Small intestine (tissue), 7 donors: ENCODE results near the gene CNNM1. TPM values are rescaled to one million over a fixed set of nuclear protein-coding genes. Genes with fewer than 3 reads are reported as not detected.

Experiments used
- DNase-seq, 2 donors: peaks; one replicate each; pipeline versions ENCODE4 v3.0.0 to v3.0.0-alpha.2; 2013
- FAIRE-seq: peaks from 2 replicates; lab custom pipeline; 2012; peaks lifted over from hg19 to GRCh38; lab: Jason Lieb, UNC
- H3K27ac ChIP-seq, 3 donors: one replicate each; pipeline ENCODE4 v1.5.1; 2013; ENCODE audit warnings: low read length in 2 of 3, mild to moderate bottlenecking in 2 of 3, control low read depth in 1 of 3, inconsistent platforms in 1 of 3, low read depth in 1 of 3, moderate library complexity in 1 of 3
- H3K27me3 ChIP-seq, 3 donors: one replicate each; pipeline ENCODE4 v1.6.1; 2013; ENCODE audit warnings: low read length in 3 of 3, inconsistent platforms in 1 of 3; ENCODE audit not compliant: control insufficient read depth in 3 of 3, insufficient read depth in 3 of 3
- H3K36me3 ChIP-seq, 3 donors: one replicate each; pipeline ENCODE4 v1.6.1; 2013; ENCODE audit warnings: low read length in 3 of 3, inconsistent platforms in 1 of 3, low read depth in 1 of 3, mild to moderate bottlenecking in 1 of 3, moderate library complexity in 1 of 3; ENCODE audit not compliant: control insufficient read depth in 3 of 3, insufficient read depth in 2 of 3
- H3K4me1 ChIP-seq, 3 donors: one replicate each; pipeline ENCODE4 v1.6.1; 2013; ENCODE audit warnings: low read length in 2 of 3, inconsistent platforms in 1 of 3, low read depth in 1 of 3, mild to moderate bottlenecking in 1 of 3, moderate library complexity in 1 of 3; ENCODE audit not compliant: control insufficient read depth in 3 of 3, insufficient read depth in 2 of 3
- H3K4me3 ChIP-seq, 3 donors: one replicate each; pipeline ENCODE4 v1.5.1; 2013; ENCODE audit warnings: low read length in 3 of 3, control low read depth in 1 of 3, inconsistent platforms in 1 of 3, low read depth in 1 of 3, mild to moderate bottlenecking in 1 of 3, moderate library complexity in 1 of 3
- H3K9me3 ChIP-seq, 2 donors: one replicate each; pipeline ENCODE4 v1.6.1; 2013; ENCODE audit warnings: low read depth in 1 of 2, low read length in 1 of 2; ENCODE audit not compliant: control insufficient read depth in 2 of 2, insufficient read depth in 1 of 2
- WGBS, 3 donors: extraction: QIAGEN DNeasy Blood & Tissue Kit; methylation state at CpG; one replicate each; pipeline ENCODE4 v1.1.7; 2013; 5-methylcytosine and 5-hydroxymethylcytosine counted together
- polyA plus RNA-seq, 4 donors: library from polyadenylated mRNA; stranded (reverse) in 3 of 4; unstranded in 1 of 4; fragments of 200-250 nt in 3 of 4; fragments of 120-200 nt in 1 of 4; gene quantifications; one replicate each; pipeline versions ENCODE4 v1.2.1 to v1.2.3, GENCODE V29; 2013
- donor health status: healthy with polysubstance abuse.
- donor health status: control.
- donor health status: control.
- donor health status: Bipolar disorder and iron deficiency.
- donor health status: healthy.

CNNM1 gene
- polyA plus RNA-seq, 4 donors, result 0.63 to 0.64 TPM; not detected in 2

DNA sequence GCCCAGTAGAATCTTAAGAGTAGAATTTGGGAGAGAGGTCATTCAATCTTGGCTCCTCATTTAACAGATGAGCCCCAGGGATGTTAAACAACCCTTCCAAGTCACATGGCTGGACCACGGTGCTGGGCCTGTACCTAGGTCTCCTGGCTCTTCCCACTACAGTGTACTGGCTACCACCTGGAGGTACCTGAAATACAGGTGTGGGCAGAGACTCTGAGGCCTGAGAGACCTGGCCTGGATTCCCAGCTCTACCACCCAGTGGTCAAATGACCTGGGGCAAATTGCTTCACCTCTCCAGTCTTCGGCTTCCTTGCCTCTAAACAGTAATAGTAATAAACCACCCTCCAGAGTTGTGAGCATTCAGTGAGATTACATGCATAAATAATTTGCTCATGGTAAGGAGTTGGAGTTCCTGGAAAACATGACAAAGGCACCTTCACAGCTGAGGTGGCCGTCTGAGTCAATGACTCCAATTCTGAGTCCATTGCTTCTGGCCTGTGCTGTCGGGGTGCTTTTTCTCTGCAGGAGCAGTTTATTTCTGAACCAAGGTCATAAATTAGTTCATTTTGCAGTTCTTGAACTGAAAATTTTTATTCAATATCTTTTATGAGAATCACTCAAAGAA is 98.5 kb downstream of the CNNM1 start:
- H3K27ac ChIP-seq, result no peak overlapping the region
- H3K4me3 ChIP-seq, result no peak overlapping the region
- no peak for FAIRE-seq
- peaks cover 0 to 12% (median 2%) of the 10 kb centered on the region in 3 donors for H3K4me1 ChIP-seq
- no peaks in the 10 kb centered on the region for H3K9me3 ChIP-seq
- no peaks in the 10 kb centered on the region for H3K27me3 ChIP-seq
- no peak for DNase-seq
- WGBS, 3 donors, result 55 to 78% (median 62%) methylated on average over 4 of the region's 4 CpGs
- H3K36me3 ChIP-seq, result peaks cover 0 to 9% (median 7%) of the 10 kb centered on the region in 3 donors

DNA sequence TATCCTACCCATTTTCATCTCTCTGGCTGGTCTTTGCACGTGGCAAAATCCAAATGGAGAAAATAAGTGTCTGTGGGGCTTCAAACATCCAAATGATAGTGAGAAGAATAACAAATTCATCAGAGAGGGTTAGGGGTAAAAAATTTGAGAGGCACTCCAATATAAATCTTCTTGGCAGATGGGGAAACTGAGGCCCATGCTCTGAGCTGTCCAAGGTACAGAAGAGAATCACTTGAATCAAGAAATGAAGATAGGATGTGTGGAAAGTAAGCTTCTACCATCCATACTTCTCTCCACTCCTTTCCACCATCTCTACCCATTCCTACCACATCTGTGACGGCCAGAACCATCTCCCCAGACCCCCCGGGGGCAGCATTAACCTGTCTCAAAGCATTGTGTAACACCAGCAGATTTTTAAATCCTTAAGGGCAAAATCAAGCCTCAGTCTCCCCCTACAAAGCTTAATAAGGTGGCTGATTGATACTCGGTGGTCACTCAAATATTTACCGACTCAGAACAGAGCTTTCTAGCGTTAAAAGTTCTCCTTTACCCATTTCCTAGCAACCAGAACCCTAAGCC is 100.5 kb downstream of the CNNM1 start:
- Histone ChIP-seq H3K4me3 (peak overlapping the region; percentile 70 to 82 (median 81)), H3K9me3 (no peaks in the 10 kb centered on the region), H3K27me3 (no peaks in the 10 kb centered on the region), H3K4me1 (peaks cover 0 to 12% (median 2%) of the 10 kb centered on the region in 3 donors), H3K27ac (peak overlapping the region in 2 of 3 donors; percentile 97 to 98), H3K36me3 (peaks cover 0 to 12% (median 11%) of the 10 kb centered on the region in 3 donors)
- DNase-seq (no peak), FAIRE-seq (no peak)
- WGBS, 3 donors, result 4 to 18% (median 13%) methylated on average over 6 of the region's 6 CpGs

DNA sequence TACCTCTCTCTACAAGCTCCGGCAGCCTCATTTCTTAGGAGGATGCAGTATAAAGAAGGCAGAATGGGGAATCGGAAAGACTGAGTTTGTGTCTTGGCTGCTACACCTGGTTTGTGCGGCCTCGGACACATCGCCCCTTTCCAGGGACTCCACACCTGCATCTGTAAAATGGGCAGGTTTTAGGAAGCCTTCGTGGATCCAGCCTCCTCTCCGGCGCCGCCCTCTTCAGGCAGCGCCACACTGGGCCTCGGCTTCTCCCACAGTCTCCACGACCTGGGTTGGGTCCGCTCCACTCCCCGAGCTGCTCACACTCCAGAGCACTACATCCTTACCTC is 100.9 kb downstream of the CNNM1 start:
- WGBS, 3 donors, result 0 to 6% (median 6%) methylated on average over 13 to 14 of the region's 14 CpGs
- Histone ChIP-seq H3K36me3 (peaks cover 0 to 10% (median 7%) of the 10 kb centered on the region in 3 donors), H3K4me3 (peak overlapping the region; percentile 70 to 82 (median 81)), H3K27me3 (no peaks in the 10 kb centered on the region), H3K27ac (peak overlapping the region; percentile 67 to 98 (median 97)), H3K9me3 (no peaks in the 10 kb centered on the region), H3K4me1 (peaks cover 0 to 12% (median 2%) of the 10 kb centered on the region in 3 donors)
- no peak for DNase-seq
- FAIRE-seq, result no peak

DNA sequence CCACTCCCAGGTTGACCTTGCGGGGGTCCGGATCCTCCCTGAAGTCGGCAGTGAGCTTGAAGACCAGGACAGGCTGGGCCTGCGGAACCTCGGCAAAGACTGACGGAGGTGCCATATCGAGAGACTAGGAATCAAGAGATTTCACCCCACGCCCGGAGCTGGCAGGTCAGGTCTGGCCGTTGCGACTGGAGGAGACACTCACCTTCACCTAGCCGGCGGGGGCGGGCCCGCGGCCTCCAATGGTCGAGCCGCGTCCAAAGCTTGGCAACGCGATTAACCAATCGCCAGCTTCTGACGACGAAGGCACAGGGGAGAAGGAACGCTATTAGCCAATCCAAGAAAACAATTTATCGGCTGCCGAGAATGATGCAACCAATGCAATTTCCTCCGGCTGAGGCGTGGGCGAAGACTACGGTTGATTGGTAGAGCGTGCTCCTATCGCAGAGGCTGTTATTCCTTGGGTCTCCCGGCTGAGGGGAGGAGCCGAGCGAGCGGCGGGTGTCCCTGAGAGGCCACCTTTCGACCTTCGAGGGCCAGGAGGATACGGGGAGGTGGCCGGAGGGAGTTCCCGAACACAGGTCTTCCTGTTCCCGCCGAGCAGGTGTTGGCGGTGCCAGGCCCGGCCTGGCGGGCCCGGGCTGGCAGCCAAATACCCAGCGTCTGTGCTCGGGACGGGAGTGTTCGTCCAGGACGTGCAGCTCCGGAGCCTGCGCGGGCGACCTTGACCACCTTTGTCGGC is 101.5 kb downstream of the CNNM1 start, which contains the start of gene GOT1:
GOT1 (minus strand) TSS at position 174 of the 739 bp plus-strand sequence; CDS start at position 115, 59 bp downstream.
- H3K36me3 ChIP-seq, result peaks cover 0 to 9% (median 3%) of the 10 kb centered on the region in 3 donors
- H3K4me1 ChIP-seq, result peaks cover 0 to 12% (median 2%) of the 10 kb centered on the region in 3 donors
- H3K4me3 ChIP-seq, result peak within 1 kb of the TSS; percentile 70 to 82 (median 81)
- H3K27ac ChIP-seq, result peak within 1 kb of the TSS; percentile 90 to 99 (median 97)
- DNase-seq (peak; percentile 99 to 100), FAIRE-seq (peak; percentile 51)
- 0% methylated on average over 58 to 59 of the region's 59 CpGs for WGBS, 3 donors
- no peaks in the 10 kb centered on the region for H3K27me3 ChIP-seq
- no peaks in the 10 kb centered on the region for H3K9me3 ChIP-seq

DNA sequence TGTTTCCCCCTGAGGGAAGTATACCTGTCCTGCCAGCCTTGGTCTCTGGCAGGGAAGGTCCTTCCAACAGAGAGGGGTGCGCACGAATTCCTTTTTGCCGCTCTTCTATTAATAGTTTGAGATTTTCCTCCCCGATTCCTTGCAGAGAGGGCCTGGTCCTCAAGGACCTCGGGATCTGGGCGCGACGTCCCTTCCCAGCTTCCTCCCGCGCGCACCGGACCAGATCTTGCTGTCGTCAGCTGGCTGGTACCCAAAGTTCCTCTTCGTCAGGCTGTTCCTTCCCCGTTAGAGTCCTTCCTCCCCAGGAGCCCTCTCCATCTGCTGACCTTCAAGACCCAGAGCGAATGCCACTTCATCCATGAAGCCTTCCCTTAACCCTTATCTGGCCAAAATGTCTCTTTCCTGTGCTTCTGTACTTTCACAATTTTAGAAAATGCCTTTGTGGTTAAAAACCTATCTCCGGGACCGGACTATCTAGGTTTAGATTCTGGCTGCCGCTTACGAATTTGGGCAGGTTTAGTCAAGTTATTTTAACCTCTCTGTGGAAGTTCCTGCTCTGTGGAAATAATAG is 102.1 kb downstream of the CNNM1 start:
- Histone ChIP-seq H3K4me3 (peak overlapping the region; percentile 52 to 81 (median 67)), H3K27ac (peak overlapping the region; percentile 90 to 99 (median 94)), H3K36me3 (peaks cover 0 to 7% (median 3%) of the 10 kb centered on the region in 3 donors), H3K27me3 (no peaks in the 10 kb centered on the region), H3K9me3 (no peaks in the 10 kb centered on the region), H3K4me1 (peaks cover 0 to 9% (median 0%) of the 10 kb centered on the region in 3 donors)
- FAIRE-seq (no peak), DNase-seq (peak in 1 of 2 donors; percentile 82)
- WGBS, 3 donors, result 0 to 1% (median 0%) methylated on average over 20 of the region's 20 CpGs

DNA sequence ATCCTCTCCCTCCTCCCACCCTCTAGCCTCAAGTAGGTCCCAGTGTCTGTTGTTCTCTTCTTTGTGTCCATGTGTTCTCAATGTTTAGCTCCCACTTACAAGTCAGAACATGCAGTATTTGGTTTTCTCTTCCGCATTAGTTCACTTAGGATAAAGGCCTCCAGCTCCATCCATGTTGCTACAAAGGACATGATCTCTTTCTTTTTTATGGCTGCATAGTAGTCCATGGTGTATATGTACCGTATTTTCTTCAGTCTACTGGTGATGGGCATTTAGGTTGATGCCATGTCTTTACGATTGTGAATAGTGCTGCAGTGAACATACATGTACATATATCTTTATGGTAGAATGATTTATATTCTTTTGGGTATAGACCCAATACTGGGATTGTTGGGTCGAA is 102.9 kb downstream of the CNNM1 start:
- FAIRE-seq, result no peak
- Histone ChIP-seq H3K27ac (peak overlapping the region in 1 of 3 donors; percentile 47), H3K4me3 (no peak overlapping the region)

DNA sequence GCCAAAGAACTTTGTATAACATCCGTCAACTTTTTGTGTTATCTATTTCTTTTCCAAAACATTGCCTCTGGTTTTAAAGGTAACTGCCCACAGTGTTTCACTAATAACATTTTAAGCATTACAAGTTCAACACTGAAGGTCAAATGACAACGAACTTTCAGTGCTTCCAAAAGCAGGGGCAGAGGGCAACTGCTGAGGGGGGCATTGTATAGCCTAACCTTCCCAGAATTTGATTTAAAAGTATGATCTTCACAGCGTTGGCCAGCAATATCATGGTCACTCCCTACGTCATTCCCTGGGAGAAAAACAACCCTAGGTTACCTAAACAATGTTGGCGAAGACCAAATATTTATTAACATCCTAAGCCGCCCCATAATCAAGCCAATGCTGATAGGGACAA is 103.7 kb downstream of the CNNM1 start:
- Histone ChIP-seq H3K4me1 (peaks cover 0 to 6% (median 0%) of the 10 kb centered on the region in 3 donors), H3K36me3 (peaks cover 0 to 7% (median 3%) of the 10 kb centered on the region in 3 donors), H3K27me3 (no peaks in the 10 kb centered on the region), H3K9me3 (no peaks in the 10 kb centered on the region), H3K4me3 (no peak overlapping the region), H3K27ac (no peak overlapping the region)
- DNase-seq (no peak), FAIRE-seq (no peak)
- 74 to 81% (median 79%) methylated on average over 6 of the region's 6 CpGs for WGBS, 3 donors

More for the DNA sequence above, 102.9 kb downstream of the CNNM1 start:
- 95 to 99% (median 97%) methylated on average over 4 of the region's 4 CpGs for WGBS, 3 donors
- Histone ChIP-seq H3K27me3 (no peaks in the 10 kb centered on the region), H3K9me3 (no peaks in the 10 kb centered on the region), H3K36me3 (peaks cover 0 to 7% (median 3%) of the 10 kb centered on the region in 3 donors), H3K4me1 (peaks cover 0 to 6% (median 0%) of the 10 kb centered on the region in 3 donors)
- DNase-seq, result no peak
